Ectodermal cell (in vitro differentiated cells): ENCODE results near the gene TMEM202.
"Not testable (repeated sequence)": the region's sequence is repeated elsewhere in the genome, so short reads cannot be mapped to it uniquely, and the experiment has no call there.

Experiments
- H3K27ac ChIP-seq: 2 replicates; pipeline ENCODE4 v1.7.0; 2013; ENCODE audit warnings: mild to moderate bottlenecking, low read depth, low read length; ENCODE audit not compliant: insufficient read depth, poor library complexity, severe bottlenecking
- H3K27me3 ChIP-seq: 2 replicates; pipeline ENCODE4 v1.7.0; 2013; ENCODE audit warnings: mild to moderate bottlenecking, low read length; ENCODE audit not compliant: insufficient read depth, control insufficient read depth, poor library complexity, severe bottlenecking
- H3K36me3 ChIP-seq: one replicate; pipeline ENCODE4 v1.7.0; 2013; ENCODE audit warnings: low read length; ENCODE audit not compliant: control insufficient read depth, insufficient read depth
- H3K4me1 ChIP-seq: one replicate; pipeline ENCODE4 v1.7.0; 2013; ENCODE audit warnings: low read length; ENCODE audit not compliant: control insufficient read depth, insufficient read depth
- H3K4me3 ChIP-seq: 2 replicates; pipeline ENCODE4 v1.7.0; 2013; ENCODE audit warnings: low read depth, low read length, control low read depth; ENCODE audit not compliant: insufficient read depth
- H3K9me3 ChIP-seq: 2 replicates; pipeline ENCODE4 v1.7.0; 2013; ENCODE audit warnings: mild to moderate bottlenecking, low read length, moderate library complexity; ENCODE audit not compliant: control insufficient read depth
- WGBS, 2 experiments: methylation state at CpG; one replicate each; pipeline ENCODE4 v1.1.7; 2013; ENCODE audit warnings: missing lambda C conversion rate in 2 of 2; 5-methylcytosine and 5-hydroxymethylcytosine counted together

TMEM202 gene

GRCh38 chr15:72396331-72396730 is 1.8 kb upstream of the TMEM202 start:
- not testable (repeated sequence) for H3K9me3 ChIP-seq, H3K27ac ChIP-seq, H3K27me3 ChIP-seq, H3K36me3 ChIP-seq, H3K4me3 ChIP-seq, H3K4me1 ChIP-seq
- WGBS, 2 experiments = 92 to 94% methylated on average over 15 to 16 of the region's 24 CpGs

GRCh38 chr15:72398648-72399047 is 543 bp downstream of the TMEM202 start:
- Histone ChIP-seq H3K27ac (no peak overlapping the region), H3K4me1 (no peaks in the 10 kb centered on the region), H3K27me3 (peaks cover 11% of the 10 kb centered on the region), H3K4me3 (no peak overlapping the region), H3K36me3 (no peaks in the 10 kb centered on the region), H3K9me3 (no peaks in the 10 kb centered on the region)
- WGBS, 2 experiments = 85 to 88% methylated on average over 7 of the region's 7 CpGs

- H3K4me3 ChIP-seq = no peak overlapping the region
- H3K27me3 ChIP-seq = peaks cover 40% of the 10 kb centered on the region
- H3K9me3 ChIP-seq = no peaks in the 10 kb centered on the region
- H3K36me3 ChIP-seq = no peaks in the 10 kb centered on the region
- H3K27ac ChIP-seq = no peak overlapping the region
- no peaks in the 10 kb centered on the region for H3K4me1 ChIP-seq
- 76 to 77% methylated on average over 5 of the region's 5 CpGs for WGBS, 2 experiments
Measured at GRCh38 chr15:72402726-72403125, 4.6 kb downstream of the TMEM202 start.

DNA sequence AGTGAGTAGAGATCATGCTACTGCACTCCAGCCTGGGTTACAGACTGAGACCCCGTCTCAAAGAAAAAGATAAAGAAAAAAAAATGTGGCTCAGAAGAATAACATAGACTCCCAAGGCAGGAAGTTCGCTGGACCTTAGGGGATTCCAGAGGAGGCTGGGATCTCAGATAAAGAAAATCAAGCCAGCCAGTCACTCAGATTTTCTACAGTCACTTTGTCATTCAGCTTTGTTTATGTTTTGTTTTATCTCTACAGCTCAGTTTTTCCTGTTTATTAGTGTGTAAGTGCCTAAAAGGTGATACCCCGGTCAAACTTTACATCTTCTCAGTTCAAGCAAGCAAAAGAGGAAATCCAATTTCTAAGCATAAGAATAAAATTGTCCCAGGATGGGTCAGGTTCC is 6.3 kb downstream of the TMEM202 start:
- H3K27ac ChIP-seq = no peak overlapping the region
- H3K4me3 ChIP-seq = no peak overlapping the region
- H3K27me3 ChIP-seq = peaks cover 54% of the 10 kb centered on the region
- H3K36me3 ChIP-seq = no peaks in the 10 kb centered on the region
- H3K4me1 ChIP-seq = no peaks in the 10 kb centered on the region
- WGBS, 2 experiments = 76% methylated on average over 3 of the region's 3 CpGs
- H3K9me3 ChIP-seq = no peaks in the 10 kb centered on the region

DNA sequence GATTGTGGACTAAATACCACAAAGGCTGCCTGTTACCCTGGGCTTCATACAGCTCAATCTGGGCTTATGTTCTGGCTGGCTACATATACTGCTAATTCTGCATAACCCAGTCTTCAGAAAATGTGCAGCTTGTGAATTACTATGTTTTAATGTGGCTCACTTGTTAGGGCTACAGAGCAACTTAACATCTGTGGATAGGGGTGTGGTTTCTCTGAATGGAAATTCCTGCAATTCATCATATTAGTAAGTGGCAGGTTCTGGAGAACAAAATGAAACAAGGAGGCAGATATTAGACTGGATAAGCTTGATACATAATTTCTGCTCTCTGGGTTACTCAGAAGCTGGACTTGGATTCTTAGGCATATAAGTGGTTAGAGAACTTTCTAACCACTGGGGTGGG is 6.7 kb downstream of the TMEM202 start:
- Histone ChIP-seq H3K27ac (no peak overlapping the region), H3K27me3 (peaks cover 54% of the 10 kb centered on the region), H3K4me3 (no peak overlapping the region)

DNA sequence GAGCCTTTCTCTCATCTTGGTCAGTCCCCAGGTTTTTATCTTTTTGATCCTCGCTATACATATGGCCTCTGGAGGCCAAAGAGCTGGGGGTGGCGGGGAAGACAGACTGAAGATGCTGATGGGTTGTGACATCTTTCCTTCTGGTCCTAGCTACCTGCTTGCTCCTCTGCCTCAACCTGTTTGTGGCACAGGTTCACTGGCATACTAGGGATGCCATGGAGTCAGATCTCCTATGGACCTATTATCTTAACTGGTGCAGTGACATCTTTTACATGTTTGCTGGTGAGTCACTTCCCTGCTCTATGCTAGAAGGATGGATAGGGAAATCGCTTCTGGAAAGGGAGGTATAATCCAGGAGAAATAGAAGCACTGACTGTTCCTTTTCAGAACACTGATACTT is 8.8 kb downstream of the TMEM202 start:
- Histone ChIP-seq H3K27me3 (peaks cover 54% of the 10 kb centered on the region), H3K27ac (no peak overlapping the region), H3K4me1 (no peaks in the 10 kb centered on the region), H3K4me3 (no peak overlapping the region), H3K36me3 (no peaks in the 10 kb centered on the region), H3K9me3 (no peaks in the 10 kb centered on the region)
- WGBS, 2 experiments = 69 to 72% methylated on average over 3 of the region's 3 CpGs

More for the DNA sequence above, 6.7 kb downstream of the TMEM202 start:
- Histone ChIP-seq H3K36me3 (no peaks in the 10 kb centered on the region), H3K9me3 (no peaks in the 10 kb centered on the region), H3K4me1 (no peaks in the 10 kb centered on the region)

DNA sequence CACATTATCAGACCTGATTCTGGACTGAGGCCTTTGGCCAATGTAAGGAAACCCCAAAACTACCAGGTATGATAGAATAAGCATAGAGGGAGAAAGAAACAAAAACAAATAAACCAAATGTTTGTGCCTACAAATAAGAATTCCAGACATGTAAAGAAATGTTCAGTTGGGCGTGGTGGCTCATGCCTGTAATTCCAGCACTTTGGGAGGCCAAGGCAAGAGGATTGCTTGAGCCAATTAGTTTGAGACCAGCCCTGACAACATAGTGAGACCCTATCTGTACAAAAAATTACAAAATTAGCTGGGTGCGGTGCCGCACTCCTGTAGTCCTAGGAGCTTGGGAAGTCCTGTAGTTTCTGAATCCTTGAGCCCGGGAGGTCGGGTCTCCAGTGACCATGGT is 13.0 kb downstream of the TMEM202 start:
- Histone ChIP-seq H3K4me1 (no peaks in the 10 kb centered on the region), H3K9me3 (no peaks in the 10 kb centered on the region), H3K27me3 (peaks cover 26% of the 10 kb centered on the region), H3K4me3 (no peak overlapping the region), H3K36me3 (no peaks in the 10 kb centered on the region), H3K27ac (no peak overlapping the region)
- WGBS, 2 experiments = 87 to 91% methylated on average over 5 of the region's 5 CpGs

DNA sequence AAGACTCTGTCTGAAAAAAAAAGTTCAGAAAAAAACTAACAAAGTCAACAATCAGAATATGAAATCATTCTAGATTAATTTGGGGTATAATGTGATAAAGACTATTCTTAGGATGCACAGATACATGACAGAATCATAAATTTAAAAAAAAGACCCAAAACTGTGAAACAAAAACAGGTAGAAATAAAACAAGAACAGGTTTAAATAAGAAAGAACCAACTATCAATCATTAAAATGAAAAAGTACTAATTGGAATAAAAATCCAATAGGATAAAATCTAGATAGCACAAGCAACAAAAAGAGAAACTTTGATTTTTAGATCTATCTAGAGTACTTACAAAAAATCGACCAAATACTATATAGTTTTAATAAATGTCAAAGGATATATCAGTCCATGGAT is 13.4 kb downstream of the TMEM202 start:
- no peak overlapping the region for H3K4me3 ChIP-seq
- WGBS, 2 experiments = 57% methylated on average over 1 of the region's 1 CpG; no CpG with 5 or more reads in 1 of the 2 experiments
- peaks cover 22% of the 10 kb centered on the region for H3K27me3 ChIP-seq

DNA sequence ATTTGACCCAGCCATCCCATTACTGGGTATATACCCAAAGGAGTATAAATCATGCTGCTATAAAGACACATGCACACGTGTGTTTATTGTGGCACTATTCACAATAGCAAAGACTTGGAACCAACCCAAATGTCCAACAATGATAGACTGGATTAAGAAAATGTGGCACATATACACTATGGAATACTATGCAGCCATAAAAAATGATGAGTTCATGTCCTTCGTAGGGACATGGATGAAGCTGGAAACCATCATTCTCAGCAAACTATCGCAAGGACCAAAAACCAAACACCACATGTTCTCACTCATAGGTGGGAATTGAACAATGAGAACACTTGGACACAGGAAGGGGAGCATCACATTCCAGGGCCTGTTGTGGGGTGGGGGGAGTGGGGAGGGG is 15.2 kb downstream of the TMEM202 start:
- not testable (repeated sequence) for H3K4me3 ChIP-seq, H3K27ac ChIP-seq, H3K36me3 ChIP-seq, H3K9me3 ChIP-seq, H3K4me1 ChIP-seq, H3K27me3 ChIP-seq
- 100% methylated on average over 1 of the region's 3 CpGs for WGBS, 2 experiments

More for the DNA sequence above, 13.4 kb downstream of the TMEM202 start:
- Histone ChIP-seq H3K4me1 (no peaks in the 10 kb centered on the region), H3K36me3 (no peaks in the 10 kb centered on the region), H3K9me3 (no peaks in the 10 kb centered on the region), H3K27ac (no peak overlapping the region)

DNA sequence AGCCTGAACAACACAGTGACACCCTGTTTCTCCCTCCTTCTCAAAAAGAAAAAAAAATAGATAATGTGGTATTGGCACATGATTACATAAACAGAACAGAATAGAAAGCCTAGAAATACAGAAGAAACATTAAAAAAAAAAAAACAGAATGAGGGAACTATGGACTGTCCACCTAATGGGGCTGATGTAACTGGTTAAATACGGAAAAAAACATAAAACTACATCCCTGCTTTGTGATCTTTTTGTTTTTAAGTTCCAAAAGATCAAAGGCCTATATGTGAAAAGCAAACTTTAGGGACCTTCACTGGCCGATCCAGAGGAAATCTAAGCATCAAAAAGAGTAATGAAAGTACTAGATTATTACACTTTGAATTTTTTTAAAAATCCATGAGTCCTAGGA is 17.2 kb downstream of the TMEM202 start:
- no peaks in the 10 kb centered on the region for H3K27me3 ChIP-seq
- no peaks in the 10 kb centered on the region for H3K36me3 ChIP-seq
- WGBS, 2 experiments = 67 to 81% methylated on average over 1 to 2 of the region's 2 CpGs
- H3K4me3 ChIP-seq = no peak overlapping the region
- no peak overlapping the region for H3K27ac ChIP-seq
- H3K4me1 ChIP-seq = no peaks in the 10 kb centered on the region
- no peaks in the 10 kb centered on the region for H3K9me3 ChIP-seq

- H3K4me1 ChIP-seq, H3K36me3 ChIP-seq, H3K27me3 ChIP-seq, H3K9me3 ChIP-seq, H3K4me3 ChIP-seq, H3K27ac ChIP-seq: not testable (repeated sequence)
- WGBS, 2 experiments = 86 to 92% methylated on average over 3 of the region's 3 CpGs
Measured at GRCh38 chr15:72419768-72420167, 21.7 kb downstream of the TMEM202 start.
